Suppressor macrophage treated with lipopolysaccharide for 1 hour (primary cell): ENCODE data around the gene NAA10.

Experiments
- DNase-seq, 3 donors: peaks; one replicate each; pipeline ENCODE4 v3.0.0-alpha.2; 2020 to 2022

The NAA10 gene

DNA sequence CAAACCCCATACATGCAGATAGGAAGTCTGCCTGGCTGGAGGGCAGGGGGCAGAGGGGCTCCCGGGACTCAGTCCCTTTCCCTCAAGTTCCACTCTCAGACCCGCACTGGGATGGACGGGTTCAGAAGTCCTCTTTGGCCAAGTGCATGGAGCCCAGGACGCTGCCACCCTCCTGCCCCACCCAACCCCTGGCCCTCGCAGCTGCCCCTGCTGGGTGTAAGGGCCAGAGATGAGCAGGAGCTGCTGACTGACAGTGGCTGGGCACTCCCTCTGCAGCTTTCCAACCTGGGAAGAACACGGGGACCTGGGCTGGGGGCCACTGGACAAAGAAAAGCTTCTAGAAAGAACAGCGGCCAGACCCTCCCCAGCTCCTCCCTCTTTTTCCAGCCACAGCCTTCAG is 52.3 kb downstream of the NAA10 start:
- DNase-seq: no peak

DNA sequence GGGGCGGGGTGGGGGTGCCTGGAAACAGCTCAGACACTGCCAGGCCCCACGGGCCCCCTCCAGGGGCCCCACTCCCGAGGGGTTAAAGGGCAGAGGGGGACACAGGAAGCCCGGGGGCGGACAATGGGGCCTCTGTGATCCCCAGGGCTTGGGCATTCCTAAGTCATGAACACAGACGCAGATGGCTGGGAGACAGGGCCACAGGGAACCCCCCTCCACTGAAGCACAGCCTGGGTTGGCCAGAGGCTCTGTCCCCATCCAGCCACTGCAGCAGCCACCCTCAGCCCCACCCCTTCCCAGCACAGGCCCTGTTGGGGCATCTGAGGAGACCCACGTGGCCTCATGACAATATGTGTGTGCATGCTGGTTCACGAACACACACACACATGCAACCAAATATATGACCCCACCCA is 52.7 kb downstream of the NAA10 start:
- DNase-seq: no peak

DNA sequence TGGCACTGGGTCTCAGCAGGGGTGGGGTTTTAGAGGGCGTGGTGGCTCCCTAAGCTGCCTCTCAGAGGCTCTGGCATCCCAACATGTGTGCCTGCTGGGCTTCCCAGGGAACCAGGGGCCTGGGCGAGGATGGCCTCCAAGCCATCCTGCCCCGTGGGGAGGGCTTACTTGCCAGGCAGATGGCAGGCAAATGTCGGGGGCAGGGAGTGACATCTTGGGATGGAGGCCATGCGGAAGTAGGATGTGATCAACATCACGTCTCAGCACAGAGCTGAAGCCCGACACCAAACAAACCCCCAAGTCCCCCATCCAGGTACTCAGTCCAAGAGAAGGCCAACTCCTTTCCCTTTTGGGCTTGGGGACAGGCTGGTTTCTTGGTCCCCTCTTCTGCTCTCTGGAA is 53.6 kb downstream of the NAA10 start:
- no peak for DNase-seq

- no peak for DNase-seq
These were observed 54.4 kb downstream of the NAA10 start for GRCh38 chrX:153880440-153880815.

- DNase-seq: no peak
These were observed 54.9 kb downstream of the NAA10 start for GRCh38 chrX:153879741-153880439.
